ENCODE data around the gene GABBR2. TPM values are rescaled to one million over a fixed set of nuclear protein-coding genes. Genes with fewer than 3 reads are reported as not detected.

The GABBR2 gene
- total RNA-seq, 2 donors from 2014 or later, result 1.2 to 1.3 TPM

DNA sequence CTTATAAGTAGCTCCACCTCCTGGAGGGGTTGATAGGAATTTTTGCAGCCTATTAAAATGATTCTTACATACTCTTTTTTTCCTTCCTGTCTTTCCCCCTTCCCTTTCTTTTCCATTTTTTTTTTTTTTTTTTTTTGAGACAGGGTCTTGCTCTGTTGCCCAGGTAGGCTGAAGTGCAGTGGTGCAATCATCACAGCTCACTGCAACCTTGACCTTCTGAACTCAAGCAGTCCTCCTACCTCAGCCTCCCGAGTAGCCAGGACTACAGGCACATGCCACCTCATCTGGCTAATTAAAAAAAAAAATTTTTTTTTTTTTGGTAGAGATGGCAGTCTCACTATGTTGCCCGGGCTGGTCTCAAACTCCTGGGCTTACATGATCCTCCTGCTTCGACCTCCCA, 448.9 kb downstream of the GABBR2 start:
- 90% methylated on average over 2 to 3 of the region's 3 CpGs for WGBS, 2 experiments (ENCODE audit: insufficient coverage in 1 of 2, insufficient read length in 1 of 2)

DNA sequence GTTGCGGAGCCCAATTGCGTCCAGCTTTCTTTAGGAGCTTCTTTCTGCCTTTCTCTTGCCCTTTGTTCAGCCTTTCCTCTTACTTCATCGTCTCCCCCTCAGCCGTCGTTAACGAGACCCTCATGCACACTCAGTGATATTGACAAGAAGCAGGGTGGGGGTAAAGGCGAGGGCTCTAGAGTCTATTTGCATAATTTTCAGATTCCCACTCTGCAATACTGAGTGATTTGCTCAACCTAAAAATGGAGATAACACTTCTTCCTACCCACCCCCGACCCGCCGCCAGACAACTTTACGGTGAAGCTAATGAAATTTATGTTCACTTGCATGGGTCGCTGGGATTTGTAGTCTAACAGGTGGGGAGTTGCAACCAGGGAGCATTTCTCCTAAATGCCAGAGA, 452.0 kb downstream of the GABBR2 start:
- WGBS, 2 experiments (ENCODE audit: insufficient coverage in 1 of 2, insufficient read length in 1 of 2), result 45 to 48% methylated on average over 4 to 12 of the region's 12 CpGs
- Histone ChIP-seq H3K9me3 (ENCODE audit: control insufficient read depth, low read length) (no peaks in the 10 kb centered on the region), H3K9ac (ENCODE audit: extremely low read depth, low read length, poor library complexity, severe bottlenecking) (peak overlapping the region; percentile 54), H3K36me3 (ENCODE audit: control insufficient read depth, insufficient read depth, low read length) (peaks cover 10% of the 10 kb centered on the region), H3K27ac (ENCODE audit: low read depth, low read length) (no peak overlapping the region), H3K27me3 (ENCODE audit: control insufficient read depth, insufficient read depth, low read length, poor library complexity, severe bottlenecking) (no peaks in the 10 kb centered on the region), H3K4me3 (ENCODE audit: low read length) (peak overlapping the region; percentile 84), H3K4me1 (ENCODE audit: control insufficient read depth, insufficient read depth, low read length) (peaks cover 6% of the 10 kb centered on the region)
- H3K27me3 Mint-ChIP-seq (ENCODE audit: insufficient read depth), result no peaks in the 10 kb centered on the region
- peak; percentile 49 for DNase-seq
- TF ChIP-seq, protein P1, sequence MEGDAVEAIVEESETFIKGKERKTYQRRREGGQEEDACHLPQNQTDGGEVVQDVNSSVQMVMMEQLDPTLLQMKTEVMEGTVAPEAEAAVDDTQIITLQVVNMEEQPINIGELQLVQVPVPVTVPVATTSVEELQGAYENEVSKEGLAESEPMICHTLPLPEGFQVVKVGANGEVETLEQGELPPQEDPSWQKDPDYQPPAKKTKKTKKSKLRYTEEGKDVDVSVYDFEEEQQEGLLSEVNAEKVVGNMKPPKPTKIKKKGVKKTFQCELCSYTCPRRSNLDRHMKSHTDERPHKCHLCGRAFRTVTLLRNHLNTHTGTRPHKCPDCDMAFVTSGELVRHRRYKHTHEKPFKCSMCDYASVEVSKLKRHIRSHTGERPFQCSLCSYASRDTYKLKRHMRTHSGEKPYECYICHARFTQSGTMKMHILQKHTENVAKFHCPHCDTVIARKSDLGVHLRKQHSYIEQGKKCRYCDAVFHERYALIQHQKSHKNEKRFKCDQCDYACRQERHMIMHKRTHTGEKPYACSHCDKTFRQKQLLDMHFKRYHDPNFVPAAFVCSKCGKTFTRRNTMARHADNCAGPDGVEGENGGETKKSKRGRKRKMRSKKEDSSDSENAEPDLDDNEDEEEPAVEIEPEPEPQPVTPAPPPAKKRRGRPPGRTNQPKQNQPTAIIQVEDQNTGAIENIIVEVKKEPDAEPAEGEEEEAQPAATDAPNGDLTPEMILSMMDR (conservative IDR thresholded peaks at IDR 0.05), result no peak
- H3K36me3 Mint-ChIP-seq (ENCODE audit: low read depth), result peaks cover 5% of the 10 kb centered on the region
- H3K27ac Mint-ChIP-seq, result peak overlapping the region; percentile 97
- peaks cover 35% of the 10 kb centered on the region for H3K4me1 Mint-ChIP-seq
- H3K4me3 Mint-ChIP-seq, result peak overlapping the region; percentile 86
- H3K9me3 Mint-ChIP-seq, result no peaks in the 10 kb centered on the region

More for the DNA sequence above, 448.9 kb downstream of the GABBR2 start:
- Histone ChIP-seq H3K9ac (ENCODE audit: extremely low read depth, low read length, poor library complexity, severe bottlenecking) (no peak overlapping the region), H3K4me3 (ENCODE audit: low read length) (no peak overlapping the region), H3K9me3 (ENCODE audit: control insufficient read depth, low read length) (no peaks in the 10 kb centered on the region), H3K27me3 (ENCODE audit: control insufficient read depth, insufficient read depth, low read length, poor library complexity, severe bottlenecking) (no peaks in the 10 kb centered on the region), H3K4me1 (ENCODE audit: control insufficient read depth, insufficient read depth, low read length) (peaks cover 6% of the 10 kb centered on the region), H3K36me3 (ENCODE audit: control insufficient read depth, insufficient read depth, low read length) (no peaks in the 10 kb centered on the region), H3K27ac (ENCODE audit: low read depth, low read length) (no peak overlapping the region)
- H3K9me3 Mint-ChIP-seq, result no peaks in the 10 kb centered on the region
- peaks cover 3% of the 10 kb centered on the region for H3K36me3 Mint-ChIP-seq (ENCODE audit: low read depth)
- no peak overlapping the region for H3K27ac Mint-ChIP-seq
- peaks cover 28% of the 10 kb centered on the region for H3K4me1 Mint-ChIP-seq
- no peaks in the 10 kb centered on the region for H3K27me3 Mint-ChIP-seq (ENCODE audit: insufficient read depth)
- peak; percentile 12 for DNase-seq
- TF ChIP-seq, protein P1 (conservative IDR thresholded peaks at IDR 0.05), result peak; percentile 12
- H3K4me3 Mint-ChIP-seq, result no peak overlapping the region

DNA sequence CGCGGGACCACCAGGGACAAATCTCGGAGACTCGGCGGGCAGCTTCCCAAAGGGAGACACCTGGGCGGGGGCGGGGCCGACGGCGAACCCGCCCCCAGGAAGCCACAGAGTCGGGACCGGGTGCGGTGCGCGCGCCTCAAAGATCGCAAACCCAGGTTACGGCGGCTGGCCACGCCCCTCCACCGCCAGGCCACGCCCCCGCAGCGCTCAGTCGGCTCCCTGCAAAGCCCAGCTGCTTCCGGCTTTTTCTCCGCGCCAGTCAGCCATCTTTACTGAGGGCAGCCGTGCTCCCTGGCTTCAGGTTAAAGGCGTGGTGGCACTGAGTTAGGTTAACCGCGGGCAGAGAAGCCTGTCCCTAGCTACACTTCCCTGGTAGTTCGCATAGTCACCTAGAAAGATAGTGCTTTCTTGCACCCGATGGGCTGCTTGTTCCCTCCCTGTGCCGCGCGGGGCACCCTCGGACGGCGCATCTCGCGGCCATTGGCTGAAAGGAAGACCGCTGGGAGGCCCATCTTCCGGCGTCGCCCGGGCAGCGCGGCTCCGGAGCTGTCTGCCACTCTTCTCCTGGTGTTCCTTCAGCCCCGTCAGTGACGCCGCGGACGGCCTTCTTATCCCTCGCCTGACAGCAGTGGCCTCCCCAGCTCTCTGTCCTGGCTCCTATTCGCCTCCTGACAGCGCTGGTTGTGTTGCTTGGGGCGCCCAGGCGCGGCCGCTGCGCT, 453.0 kb downstream of the GABBR2 start, which contains the start of gene TBC1D2:
TSS of gene TBC1D2 (minus strand) at position 72 of the 719 bp plus-strand sequence. CDS start 108 bp downstream, outside the sequence.
- Histone ChIP-seq H3K4me3 (ENCODE audit: low read length) (peak within 1 kb of the TSS; percentile 84), H3K36me3 (ENCODE audit: control insufficient read depth, insufficient read depth, low read length) (peaks cover 11% of the 10 kb centered on the region), H3K4me1 (ENCODE audit: control insufficient read depth, insufficient read depth, low read length) (peaks cover 6% of the 10 kb centered on the region), H3K9me3 (ENCODE audit: control insufficient read depth, low read length) (no peaks in the 10 kb centered on the region), H3K9ac (ENCODE audit: extremely low read depth, low read length, poor library complexity, severe bottlenecking) (peak within 1 kb of the TSS; percentile 54), H3K27me3 (ENCODE audit: control insufficient read depth, insufficient read depth, low read length, poor library complexity, severe bottlenecking) (no peaks in the 10 kb centered on the region), H3K27ac (ENCODE audit: low read depth, low read length) (peak within 1 kb of the TSS; percentile 80)
- TF ChIP-seq, protein P1 (conservative IDR thresholded peaks at IDR 0.05), result peak; percentile 52
- 0% methylated on average over 32 to 64 of the region's 64 CpGs for WGBS, 2 experiments (ENCODE audit: insufficient coverage in 1 of 2, insufficient read length in 1 of 2)
- H3K9me3 Mint-ChIP-seq, result no peaks in the 10 kb centered on the region
- peak within 1 kb of the TSS; percentile 97 for H3K27ac Mint-ChIP-seq
- H3K4me3 Mint-ChIP-seq, result peak within 1 kb of the TSS; percentile 86
- H3K27me3 Mint-ChIP-seq (ENCODE audit: insufficient read depth), result no peaks in the 10 kb centered on the region
- peaks cover 39% of the 10 kb centered on the region for H3K4me1 Mint-ChIP-seq
- H3K36me3 Mint-ChIP-seq (ENCODE audit: low read depth), result peaks cover 10% of the 10 kb centered on the region
- DNase-seq, result peak; percentile 99
